Ovary (tissue), 3 donors: ENCODE results near the gene NELL1.

ENCODE experiments used
- CTCF ChIP-seq, 3 donors: fragments of 450-650 bp in 2 of 3; fragments of 200-600 bp in 1 of 3; IDR thresholded peaks; one replicate each; pipeline versions ENCODE4 v1.5.1 to v1.8.0; 2016 to 2022; ENCODE audit warnings: antibody characterized with exemption in 3 of 3, mild to moderate bottlenecking in 1 of 3
- POLR2A ChIP-seq: fragments of 450-650 bp; IDR thresholded peaks from one replicate; pipeline ENCODE4 v1.6.1; 2017; ENCODE audit warnings: antibody characterized with exemption, mild to moderate bottlenecking, moderate library complexity
- donor health status: DM: no; HTN: no; CAD: no.

DNA sequence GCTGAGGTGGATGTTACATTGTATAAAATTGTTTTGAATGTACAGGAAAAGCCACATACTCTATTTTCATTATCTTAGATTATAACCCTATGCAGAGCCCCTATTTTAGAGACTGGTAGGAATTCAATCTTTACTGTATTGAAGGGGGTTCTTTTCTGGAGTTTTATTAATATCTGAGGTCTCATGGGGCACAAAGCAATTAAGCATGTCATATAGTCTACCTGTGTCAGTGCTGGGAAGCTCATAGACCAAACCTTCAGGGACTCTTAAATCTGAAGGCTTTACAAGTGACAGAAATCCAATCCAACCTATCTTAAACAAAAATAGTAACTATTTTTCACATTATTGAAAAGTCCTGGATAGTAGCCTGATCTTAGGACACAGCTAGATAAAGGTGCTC lies 733.7 kb downstream of the NELL1 start:
- TF ChIP-seq CTCF (IDR thresholded peaks at IDR 0.05) (no peak), POLR2A (no peak)
